ENCODE measurements around the gene GNAL. TPM values are rescaled to one million over a fixed set of nuclear protein-coding genes. Genes with fewer than 3 reads are reported as not detected.

Gene GNAL
- total RNA-seq, 1 donor from 2014 or later, result 12.0 TPM

- Mint-ChIP-seq H3K27ac (no peak overlapping the region), H3K9me3 (no peaks in the 10 kb centered on the region), H3K4me1 (peaks cover 5% of the 10 kb centered on the region), H3K4me3 (no peak overlapping the region), H3K27me3 (ENCODE audit: low read depth) (no peaks in the 10 kb centered on the region), H3K36me3 (no peaks in the 10 kb centered on the region)
- no peak for DNase-seq (ENCODE audit: low spot score in 2 of 2, unreplicated experiment in 2 of 2)
- TF ChIP-seq, protein P1, sequence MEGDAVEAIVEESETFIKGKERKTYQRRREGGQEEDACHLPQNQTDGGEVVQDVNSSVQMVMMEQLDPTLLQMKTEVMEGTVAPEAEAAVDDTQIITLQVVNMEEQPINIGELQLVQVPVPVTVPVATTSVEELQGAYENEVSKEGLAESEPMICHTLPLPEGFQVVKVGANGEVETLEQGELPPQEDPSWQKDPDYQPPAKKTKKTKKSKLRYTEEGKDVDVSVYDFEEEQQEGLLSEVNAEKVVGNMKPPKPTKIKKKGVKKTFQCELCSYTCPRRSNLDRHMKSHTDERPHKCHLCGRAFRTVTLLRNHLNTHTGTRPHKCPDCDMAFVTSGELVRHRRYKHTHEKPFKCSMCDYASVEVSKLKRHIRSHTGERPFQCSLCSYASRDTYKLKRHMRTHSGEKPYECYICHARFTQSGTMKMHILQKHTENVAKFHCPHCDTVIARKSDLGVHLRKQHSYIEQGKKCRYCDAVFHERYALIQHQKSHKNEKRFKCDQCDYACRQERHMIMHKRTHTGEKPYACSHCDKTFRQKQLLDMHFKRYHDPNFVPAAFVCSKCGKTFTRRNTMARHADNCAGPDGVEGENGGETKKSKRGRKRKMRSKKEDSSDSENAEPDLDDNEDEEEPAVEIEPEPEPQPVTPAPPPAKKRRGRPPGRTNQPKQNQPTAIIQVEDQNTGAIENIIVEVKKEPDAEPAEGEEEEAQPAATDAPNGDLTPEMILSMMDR (IDR thresholded peaks at IDR 0.05; ENCODE audit: unreplicated experiment), result no peak
These were observed 150.5 kb downstream of the GNAL start for GRCh38 chr18:11839556-11839955.

- no peak for DNase-seq (ENCODE audit: low spot score in 2 of 2, unreplicated experiment in 2 of 2)
- Mint-ChIP-seq H3K9me3 (no peaks in the 10 kb centered on the region), H3K27ac (no peak overlapping the region), H3K4me1 (peaks cover 5% of the 10 kb centered on the region), H3K27me3 (ENCODE audit: low read depth) (no peaks in the 10 kb centered on the region), H3K4me3 (no peak overlapping the region), H3K36me3 (no peaks in the 10 kb centered on the region)
- TF ChIP-seq, protein P1 (IDR thresholded peaks at IDR 0.05; ENCODE audit: unreplicated experiment), result no peak
These were observed 151.4 kb downstream of the GNAL start for GRCh38 chr18:11840493-11840892.

DNA sequence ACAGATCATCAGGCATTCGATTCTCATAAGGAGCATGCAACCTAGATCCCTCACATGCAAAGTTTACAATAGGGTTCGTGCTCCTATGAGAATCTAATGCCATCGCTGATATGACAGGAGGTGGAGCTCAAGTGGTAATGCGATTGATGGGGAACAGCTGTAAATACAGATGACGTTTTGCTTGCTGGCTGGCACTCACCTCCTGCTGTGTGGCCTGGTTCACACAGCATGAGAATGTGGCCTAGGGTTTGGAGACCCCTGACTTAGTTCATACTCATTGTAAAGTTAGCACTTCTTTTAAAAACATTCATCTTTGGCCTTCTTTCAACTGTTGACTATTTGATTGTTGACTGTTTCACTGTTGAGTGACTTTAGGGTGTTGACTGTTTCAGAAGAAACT, 153.5 kb downstream of the GNAL start:
- H3K27ac Mint-ChIP-seq, result no peak overlapping the region
- DNase-seq (ENCODE audit: low spot score in 2 of 2, unreplicated experiment in 2 of 2), result no peak
- no peaks in the 10 kb centered on the region for H3K36me3 Mint-ChIP-seq
- TF ChIP-seq, protein P1 (IDR thresholded peaks at IDR 0.05; ENCODE audit: unreplicated experiment), result no peak
- peaks cover 5% of the 10 kb centered on the region for H3K4me1 Mint-ChIP-seq
- no peak overlapping the region for H3K4me3 Mint-ChIP-seq
- H3K9me3 Mint-ChIP-seq, result no peaks in the 10 kb centered on the region
- H3K27me3 Mint-ChIP-seq (ENCODE audit: low read depth), result no peaks in the 10 kb centered on the region

DNA sequence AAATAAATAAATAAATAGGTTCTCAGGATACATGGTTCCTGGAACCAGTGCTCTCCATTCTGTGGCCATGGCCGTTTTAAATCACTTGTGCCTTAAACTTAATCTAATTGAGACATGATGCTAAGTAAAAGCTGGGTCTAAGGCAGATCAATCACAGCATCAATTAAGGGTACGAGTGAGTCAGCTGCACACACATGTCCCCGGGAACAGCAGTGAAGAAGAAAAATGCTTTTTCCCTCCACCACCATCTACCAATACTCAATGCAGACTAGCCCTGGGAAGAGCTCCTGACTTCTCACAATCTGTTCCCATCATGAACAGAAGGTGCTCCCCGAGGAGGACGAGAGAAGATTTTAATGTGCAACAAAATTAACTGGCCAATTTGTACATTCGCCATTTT, 155.4 kb downstream of the GNAL start:
- Mint-ChIP-seq H3K36me3 (no peaks in the 10 kb centered on the region), H3K9me3 (no peaks in the 10 kb centered on the region), H3K27ac (no peak overlapping the region), H3K27me3 (ENCODE audit: low read depth) (no peaks in the 10 kb centered on the region), H3K4me3 (no peak overlapping the region), H3K4me1 (peaks cover 5% of the 10 kb centered on the region)
- TF ChIP-seq, protein P1 (IDR thresholded peaks at IDR 0.05; ENCODE audit: unreplicated experiment), result no peak
- no peak for DNase-seq (ENCODE audit: low spot score in 2 of 2, unreplicated experiment in 2 of 2)

DNA sequence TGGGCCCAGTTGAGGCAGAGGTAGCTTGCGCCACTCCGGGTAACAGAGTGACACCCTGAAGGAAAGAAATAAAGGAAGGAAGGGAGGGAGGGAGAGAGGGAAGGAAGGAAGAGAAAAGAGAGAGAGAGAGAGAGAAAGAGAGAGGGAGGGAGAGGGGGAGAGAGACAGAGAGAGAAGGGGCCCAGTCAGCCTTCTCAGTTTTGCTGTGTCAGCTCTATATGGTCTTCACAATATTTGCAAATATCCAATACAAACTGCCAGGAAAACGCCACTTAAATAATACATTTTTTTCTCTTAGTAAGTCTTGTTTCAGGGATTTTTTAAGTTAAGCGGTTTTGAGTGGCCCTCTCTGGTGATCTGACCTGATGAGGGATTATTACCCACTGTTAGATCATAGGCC, 156.6 kb downstream of the GNAL start:
- Mint-ChIP-seq H3K36me3 (no peaks in the 10 kb centered on the region), H3K27ac (no peak overlapping the region), H3K9me3 (no peaks in the 10 kb centered on the region), H3K4me3 (no peak overlapping the region), H3K27me3 (ENCODE audit: low read depth) (no peaks in the 10 kb centered on the region), H3K4me1 (peaks cover 12% of the 10 kb centered on the region)
- no peak for DNase-seq (ENCODE audit: low spot score in 2 of 2, unreplicated experiment in 2 of 2)
- TF ChIP-seq, protein P1 (IDR thresholded peaks at IDR 0.05; ENCODE audit: unreplicated experiment), result no peak

- Mint-ChIP-seq H3K27ac (no peak overlapping the region), H3K27me3 (ENCODE audit: low read depth) (no peaks in the 10 kb centered on the region), H3K9me3 (no peaks in the 10 kb centered on the region), H3K4me3 (no peak overlapping the region), H3K36me3 (no peaks in the 10 kb centered on the region), H3K4me1 (peaks cover 18% of the 10 kb centered on the region)
- no peak for DNase-seq (ENCODE audit: low spot score in 2 of 2, unreplicated experiment in 2 of 2)
- TF ChIP-seq, protein P1 (IDR thresholded peaks at IDR 0.05; ENCODE audit: unreplicated experiment), result no peak
These were observed 158.7 kb downstream of the GNAL start for GRCh38 chr18:11847811-11848210.

All from mesothelial cell of epicardium (in vitro differentiated cells).